HG03039 (cell line): ENCODE results near the gene CYB5R2.

Source experiments
- ATAC-seq: cut with Tn5 transposase; IDR thresholded peaks from one replicate; pipeline ENCODE4 v1.9.1; 2021; ENCODE audit warnings: mild to moderate bottlenecking, moderate library complexity; ENCODE audit not compliant: unreplicated experiment

The CYB5R2 gene

DNA sequence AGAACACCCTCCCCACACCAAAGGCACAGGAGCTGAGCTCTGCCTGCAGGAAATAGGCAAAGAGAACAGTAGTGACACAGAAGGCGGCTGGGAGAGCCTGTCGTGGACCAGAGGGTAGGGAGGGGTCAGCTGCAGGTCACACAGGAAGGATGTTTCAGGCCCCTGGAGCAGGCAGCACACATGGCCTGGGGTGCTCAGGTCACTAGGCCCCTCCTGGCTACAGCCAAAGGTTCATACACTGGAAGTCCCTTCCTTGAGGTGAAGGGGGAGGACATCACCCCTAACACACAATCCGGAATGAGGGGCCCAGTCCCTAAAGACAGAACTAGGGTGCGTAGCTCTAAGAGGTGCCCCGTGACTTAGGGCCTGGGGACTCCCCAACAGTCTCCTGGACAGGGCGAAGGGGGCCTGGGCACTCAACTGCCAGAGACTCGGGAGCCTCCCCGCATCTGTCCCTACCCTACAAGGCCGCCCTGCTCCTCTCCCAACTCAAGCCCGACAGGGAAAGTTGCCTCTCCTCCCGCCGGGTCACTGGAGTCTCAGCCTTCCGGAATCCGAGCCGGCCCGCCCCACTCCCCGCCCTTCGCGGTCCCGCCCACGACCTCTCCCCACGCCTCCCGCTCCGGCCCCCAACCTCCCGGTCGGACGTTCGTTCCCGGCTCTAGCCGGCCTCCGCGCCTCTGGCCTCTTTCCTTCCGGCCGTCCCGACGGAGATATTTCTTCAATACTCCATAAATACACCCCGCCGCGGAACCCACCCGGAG is at the start of gene CYB5R2:
Gene CYB5R2 (minus strand): TSS at position 541 of the 764 bp plus-strand sequence. CDS start 675 bp downstream, outside the sequence.
- ATAC-seq: no peak

DNA sequence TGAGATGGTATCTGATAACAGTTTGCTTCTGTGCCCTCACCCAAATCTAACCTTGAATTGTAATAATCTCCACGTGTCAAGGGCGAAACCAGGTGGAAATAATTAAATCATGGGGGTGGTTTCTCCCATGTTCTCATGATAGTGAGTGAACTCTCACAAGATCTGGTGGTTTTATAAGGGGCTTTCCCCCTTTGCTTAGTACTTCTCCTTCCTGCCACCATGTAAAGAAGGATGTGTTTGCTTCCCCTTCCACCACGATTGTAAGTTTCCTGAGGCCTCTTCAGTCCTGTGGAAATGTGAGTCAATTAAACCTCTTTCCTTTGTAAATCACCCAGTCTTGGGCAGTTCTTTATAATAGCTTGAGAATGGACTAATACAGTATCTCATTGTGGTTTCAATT is 41.5 kb upstream of the CYB5R2 start:
- no peak for ATAC-seq

DNA sequence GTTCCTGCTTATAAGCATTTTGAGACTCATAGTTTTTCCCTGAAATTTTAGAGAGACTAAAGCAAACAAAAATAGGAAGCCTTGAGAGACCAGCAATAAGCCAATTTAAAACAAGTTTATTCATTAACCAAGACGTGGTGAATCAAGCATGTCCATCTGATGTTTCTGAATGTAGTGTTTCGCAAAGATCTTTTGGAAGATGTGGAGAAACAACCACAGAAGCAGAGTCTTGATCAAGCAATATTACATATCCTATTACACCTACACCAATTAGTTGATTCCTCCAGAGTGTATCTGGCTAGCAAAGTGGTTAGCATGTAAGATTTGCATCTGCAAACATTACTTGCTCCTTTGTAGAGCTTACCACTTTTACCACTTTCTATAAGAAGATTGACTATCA is 33.1 kb upstream of the CYB5R2 start, which contains the start of gene OVCH2:
Gene OVCH2 (minus strand): TSS at position 101 of the 400 bp plus-strand sequence. CDS start 83 bp downstream, at position 18.
- no peak for ATAC-seq

DNA sequence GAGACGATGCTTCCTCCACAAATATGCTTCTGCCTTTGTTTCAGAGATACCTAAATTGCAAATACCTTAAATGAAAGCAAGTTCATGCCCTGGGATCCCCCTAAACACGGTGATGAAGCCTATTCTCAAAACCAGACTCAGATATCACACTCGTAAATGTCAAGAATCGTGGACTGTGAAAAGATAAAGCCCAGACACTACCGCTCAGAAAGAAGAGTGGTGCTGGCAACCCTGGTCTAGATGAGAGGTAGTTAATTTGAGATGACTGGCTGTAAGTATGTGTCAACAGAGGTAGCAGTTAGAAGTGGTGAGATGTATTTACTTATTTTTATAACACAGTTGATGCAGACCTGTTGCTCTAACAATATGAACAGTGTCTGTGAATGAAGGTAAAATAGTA is 30.4 kb upstream of the CYB5R2 start:
- ATAC-seq: no peak

DNA sequence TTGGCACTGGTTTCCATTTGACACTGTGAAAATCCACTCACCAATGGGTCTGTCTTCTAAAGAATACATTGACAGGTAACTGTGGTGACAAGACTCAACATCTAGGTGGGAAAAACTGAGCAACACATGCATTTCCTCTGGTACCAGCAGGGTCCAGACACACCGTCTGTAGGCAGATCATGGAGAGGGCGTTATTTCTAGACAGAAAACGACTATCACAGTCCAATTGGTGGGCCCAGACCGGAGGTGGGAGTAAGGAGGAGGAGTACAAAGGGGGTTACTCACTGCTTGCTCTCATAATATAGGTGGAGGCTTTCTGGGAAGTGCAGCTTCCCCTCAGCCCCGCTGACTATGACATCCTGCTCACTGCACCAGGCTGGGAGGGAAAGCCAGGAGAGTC is 23.1 kb upstream of the CYB5R2 start:
- no peak for ATAC-seq

DNA sequence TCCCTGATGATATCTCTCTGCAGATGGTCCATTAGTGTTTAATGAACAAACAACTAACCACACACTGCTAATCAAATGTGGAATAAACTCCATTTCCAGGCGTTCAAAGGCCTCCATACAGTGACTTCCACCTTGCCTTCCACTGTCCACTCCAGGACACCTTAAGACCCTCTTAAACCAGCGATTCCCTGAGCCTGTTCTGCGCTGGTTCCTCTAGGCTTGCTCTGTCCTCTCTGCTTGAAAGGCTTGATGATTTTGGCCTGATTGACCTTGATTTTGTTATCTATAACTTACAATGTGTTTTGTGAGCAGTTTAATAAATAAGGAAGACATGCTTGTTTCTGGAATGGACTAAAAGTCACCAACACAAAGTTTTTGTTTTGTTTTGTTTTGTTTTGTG is 20.9 kb upstream of the CYB5R2 start:
- no peak for ATAC-seq

DNA sequence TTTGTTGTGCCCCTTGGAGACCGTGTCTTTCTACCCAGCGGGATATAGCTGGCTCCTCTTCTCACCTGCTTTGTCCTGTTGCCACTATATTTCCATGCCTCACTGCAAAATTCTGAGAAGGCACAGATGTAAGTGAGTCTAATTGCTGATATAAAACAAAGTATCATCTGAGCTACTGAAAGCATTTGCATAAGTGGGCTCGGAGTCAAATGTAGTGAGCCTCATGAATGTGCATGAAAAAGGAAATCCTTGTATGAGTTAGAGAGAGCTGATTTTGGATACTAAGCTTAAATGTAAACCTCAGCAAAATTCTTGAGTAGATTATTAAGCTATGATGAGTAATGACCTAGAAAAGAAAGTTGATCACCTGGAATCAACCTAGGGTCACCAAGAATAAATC is 19.1 kb upstream of the CYB5R2 start:
- ATAC-seq: no peak

DNA sequence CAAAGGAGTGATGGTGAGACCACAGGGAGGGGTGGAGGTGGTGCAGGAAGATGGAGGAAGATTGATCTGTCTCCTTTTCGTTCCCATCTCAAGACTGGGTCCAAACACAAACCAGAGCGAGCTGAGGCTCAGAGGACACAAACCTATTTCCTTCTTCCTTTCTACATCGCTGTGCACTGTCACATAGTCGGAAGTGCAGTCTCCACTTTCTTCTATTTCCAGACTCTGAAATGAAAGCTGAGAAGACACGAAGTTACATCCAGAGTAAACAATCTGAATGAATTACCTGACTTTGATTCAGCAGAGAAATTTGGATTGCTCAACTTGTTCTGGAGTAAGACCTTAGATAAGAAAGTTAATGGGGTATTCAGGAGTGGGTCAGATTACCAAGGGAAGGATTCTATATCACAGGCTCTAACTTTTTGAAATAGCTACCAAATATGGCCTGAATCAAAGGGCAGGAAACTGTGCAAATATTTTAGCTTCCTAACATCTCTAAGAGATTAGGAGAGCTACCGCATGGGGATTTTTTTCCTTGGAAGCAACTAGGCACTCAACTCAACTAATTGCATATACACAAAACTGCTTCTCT is 18.6 kb upstream of the CYB5R2 start:
- no peak for ATAC-seq

DNA sequence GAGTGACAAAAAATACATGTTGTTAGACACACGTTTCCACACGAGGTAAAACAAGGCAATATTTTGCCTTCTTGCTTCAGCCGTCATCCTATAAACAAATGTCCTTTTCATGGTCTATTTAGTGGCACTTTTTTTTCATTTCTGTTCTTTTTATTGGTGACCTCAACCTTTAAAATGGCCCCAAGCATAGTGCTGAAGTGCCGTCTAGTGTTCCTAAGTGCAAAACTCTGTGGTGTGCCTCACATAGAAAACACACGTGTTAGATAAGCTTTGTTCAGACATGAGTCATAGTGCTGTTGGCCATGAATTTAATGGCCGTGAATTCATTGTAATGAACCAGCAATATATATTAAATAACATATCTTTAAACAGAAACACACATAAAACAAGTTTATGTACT is 17.3 kb upstream of the CYB5R2 start:
- no peak for ATAC-seq

DNA sequence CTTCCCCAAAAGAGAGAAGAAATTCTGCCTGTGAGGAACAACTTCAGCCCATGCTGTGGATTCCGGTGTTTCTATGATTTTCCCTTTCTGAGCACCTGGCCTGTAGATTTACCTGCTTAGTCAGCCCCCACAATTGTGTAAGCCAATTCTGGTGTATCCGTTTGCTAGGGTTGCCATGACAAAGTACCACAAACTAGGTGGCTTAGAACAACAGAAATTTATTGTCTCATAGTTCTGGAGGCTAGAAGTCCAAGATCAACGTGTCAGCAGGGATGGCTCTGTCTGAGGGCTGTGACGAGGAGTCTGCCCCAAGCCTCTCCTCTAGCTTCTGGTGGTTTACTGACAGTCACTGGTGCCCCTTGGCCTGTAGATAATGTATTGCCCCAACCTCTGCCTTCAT is 15.9 kb upstream of the CYB5R2 start:
- no peak for ATAC-seq

DNA sequence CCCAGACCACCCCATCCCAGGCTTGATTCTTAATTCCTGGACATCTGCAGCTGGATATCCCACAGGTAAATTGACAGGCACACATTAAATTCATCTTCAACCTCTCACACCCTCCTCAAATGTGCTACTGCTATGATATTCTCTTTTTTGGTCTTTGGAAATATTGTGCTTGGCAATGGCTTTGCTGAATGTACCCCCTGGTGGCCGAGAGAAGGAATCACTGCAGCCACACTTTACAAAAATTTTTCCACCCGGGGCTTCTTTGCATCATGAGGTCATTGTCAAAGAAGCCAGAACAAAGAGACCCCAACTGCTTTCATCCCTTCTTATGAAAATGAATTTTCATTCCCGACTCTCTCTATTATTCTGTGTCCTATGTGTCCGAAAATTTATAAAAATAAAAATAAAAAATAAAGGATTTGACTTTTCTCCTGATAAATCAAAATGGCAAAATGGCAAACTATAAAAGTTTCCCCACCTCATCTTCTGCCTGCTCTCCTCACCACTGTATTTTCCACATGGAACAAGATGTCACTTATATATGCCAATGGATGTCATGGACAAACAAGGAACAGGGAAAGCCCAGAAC is 15.0 kb upstream of the CYB5R2 start:
- peak; percentile 70 for ATAC-seq

DNA sequence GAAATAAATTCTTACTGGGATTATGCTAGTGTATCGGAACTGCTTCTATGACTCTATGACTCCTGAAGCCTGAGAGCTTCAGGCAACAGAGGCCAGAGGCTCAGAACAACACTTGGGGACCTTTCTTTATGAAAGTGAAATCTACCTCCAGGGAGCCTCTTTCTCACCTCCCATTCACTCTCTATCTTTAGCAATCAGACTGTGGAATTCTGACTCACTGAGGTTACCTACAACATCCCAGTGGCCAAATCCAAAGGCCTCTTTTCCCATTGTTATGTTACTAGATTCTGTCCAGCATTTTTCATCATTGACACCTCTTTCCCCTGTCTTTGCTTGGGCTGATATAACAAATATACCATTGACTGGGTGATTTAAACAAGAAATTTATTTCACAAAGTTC is 14.1 kb upstream of the CYB5R2 start:
- no peak for ATAC-seq

DNA sequence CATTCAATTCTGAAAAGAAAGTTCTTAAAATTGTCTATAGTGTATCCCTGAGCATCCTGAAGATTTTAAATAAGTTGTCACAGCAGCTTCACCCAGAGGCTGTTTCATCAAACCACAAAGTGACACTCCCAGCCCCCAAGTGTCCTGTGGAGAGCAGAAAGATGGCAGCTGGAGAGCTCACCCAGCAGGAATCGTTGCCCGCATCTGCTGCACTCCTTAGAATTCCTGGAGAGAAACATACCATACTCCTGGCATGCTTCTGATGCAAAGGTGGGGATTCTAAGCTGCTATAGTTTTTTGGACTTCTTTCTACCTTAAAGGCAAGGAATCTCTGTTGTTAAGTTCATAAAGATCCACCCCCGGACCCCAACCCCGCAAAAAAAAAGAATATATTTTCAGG is 13.5 kb upstream of the CYB5R2 start:
- no peak for ATAC-seq

DNA sequence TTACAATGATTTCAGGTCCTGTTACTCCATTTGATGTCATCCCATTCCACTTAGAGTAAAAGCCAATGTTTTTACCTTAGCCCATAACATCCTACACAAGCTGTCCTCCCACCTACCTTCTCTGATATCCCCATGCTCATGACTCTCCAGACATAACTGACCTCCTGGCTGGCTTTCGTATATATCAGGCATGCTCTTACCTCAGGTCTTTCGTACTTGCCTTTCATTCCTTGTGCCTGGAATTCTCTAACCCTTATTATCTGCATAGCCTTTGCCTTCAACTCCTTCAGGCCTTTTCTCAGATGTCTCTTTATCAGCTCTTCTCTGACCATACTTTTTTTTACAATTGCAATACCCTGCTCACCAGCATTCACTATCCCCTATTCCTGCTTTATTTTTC is 10.3 kb upstream of the CYB5R2 start:
- no peak for ATAC-seq

DNA sequence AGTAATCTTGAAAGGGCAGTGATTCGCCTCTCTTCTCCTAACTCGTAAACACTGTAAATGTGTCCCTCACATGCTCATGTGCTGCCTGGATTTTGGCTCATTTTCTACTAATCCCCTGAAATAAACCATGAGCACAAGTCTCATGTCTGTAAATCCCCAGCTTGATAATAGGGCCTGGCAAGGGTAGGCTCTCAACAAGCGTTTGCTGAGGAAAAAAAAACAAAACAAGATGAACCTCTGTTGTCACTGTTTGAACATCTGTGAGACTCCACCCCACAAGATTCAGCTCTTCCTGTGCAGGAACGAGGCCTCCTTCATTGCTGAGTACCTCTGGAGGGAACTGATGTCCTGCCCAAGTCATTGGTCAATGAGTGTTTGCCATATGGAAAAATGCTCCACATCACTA is 4.5 kb upstream of the CYB5R2 start:
- ATAC-seq: no peak

DNA sequence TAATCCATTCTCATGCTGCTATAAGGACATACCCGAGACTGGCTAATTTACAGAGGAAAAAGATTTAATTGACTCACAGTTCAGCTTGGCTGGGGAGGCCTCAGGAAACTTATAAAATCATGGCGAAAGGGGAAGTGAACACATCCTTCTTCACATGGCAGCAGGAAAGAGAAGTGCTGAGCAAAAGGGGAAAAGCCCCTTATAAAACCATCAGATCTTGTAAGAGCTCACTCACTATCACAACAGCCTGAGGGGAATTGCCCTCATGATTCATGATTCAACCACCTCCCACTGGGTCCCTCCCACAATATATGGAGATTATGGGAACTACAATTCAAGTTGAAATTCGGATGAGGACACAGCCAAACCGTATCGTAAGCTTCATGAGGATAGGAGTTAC is 3.8 kb upstream of the CYB5R2 start:
- no peak for ATAC-seq

DNA sequence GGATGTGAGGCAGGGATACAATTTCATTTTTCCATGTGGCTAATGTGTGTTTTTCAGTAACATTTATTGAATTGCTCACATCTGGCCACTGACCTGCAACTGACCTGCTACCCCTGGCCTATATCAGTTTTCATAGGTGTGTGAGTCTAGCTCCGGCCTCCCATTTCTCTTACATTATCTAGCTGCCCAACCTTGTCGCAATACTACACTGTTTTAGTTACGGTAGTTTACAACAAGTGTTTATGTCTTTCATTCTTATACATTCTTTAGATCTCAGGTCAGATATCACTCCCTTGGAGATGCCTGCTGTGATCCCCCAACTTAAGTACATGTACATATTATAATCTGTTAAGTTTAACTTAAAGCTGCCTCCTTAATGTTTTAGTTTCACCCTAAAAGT is 2.3 kb upstream of the CYB5R2 start:
- ATAC-seq: no peak

DNA sequence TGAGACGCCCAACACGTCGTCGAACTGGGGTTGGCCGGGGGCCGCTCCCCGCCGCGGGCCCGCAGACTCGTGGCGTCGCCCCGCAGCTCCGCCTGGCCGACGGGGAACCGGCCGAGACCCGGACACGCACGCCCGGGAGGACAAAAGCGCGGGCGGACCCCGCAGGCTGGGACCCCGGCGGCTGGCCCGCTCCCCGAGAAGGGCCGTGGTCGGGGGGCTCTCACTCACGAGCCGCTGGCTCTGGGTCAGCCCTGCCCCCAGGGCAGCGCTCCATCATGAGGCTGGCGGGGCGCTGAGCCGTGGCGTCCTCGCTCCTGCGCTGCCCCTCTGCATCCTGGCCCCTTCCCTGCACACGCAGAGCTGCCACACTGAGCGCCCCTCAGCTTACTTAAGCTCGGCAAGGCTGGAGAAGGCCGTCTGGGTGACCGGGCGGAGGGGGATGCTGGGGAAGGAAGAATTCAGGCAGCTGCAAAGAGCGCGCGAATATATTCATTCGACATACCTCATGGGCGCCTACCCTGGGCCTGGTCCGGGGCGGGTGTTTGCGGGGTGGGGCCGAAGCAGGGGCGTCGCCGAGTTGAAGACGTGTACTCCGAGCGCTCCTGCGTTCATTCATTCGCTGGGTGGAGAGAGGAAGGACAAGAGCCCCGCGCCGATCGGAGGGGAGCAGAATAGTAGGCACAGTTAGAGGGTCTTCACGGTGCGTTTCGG is 579 bp upstream of the CYB5R2 start:
- no peak for ATAC-seq

DNA sequence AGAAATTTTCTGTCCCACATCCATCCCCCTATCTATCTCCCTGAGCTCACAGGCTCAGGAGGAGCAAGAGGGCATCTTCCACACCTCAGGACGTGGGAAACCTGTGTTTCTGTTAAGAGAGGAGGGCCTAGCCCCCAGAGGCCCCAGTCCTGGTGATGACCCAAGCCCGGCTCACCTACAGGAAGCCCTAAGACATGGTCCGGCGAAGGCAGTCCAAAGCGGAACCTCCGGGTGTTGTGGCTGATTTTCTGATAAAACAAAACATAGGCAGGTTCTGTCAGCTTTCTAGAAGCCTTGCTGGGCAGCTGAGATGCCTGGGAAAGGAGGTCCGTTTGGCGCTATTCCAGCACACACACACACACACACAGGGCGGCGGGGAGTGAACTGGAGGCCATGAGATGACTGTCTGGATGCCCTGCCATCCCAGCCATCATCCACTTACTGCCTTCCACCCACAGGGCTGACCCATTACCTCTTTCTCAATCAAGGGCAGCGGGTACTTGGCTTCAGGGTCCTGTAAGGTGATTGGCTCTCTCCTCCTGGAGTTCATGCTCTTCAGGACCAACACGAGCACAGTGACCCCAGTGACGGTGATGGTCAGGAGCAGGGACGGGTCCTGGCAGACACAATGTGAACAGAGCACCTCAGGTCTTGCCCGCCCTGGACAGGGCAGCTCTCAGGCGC is 882 bp downstream of the CYB5R2 start:
- no peak for ATAC-seq

DNA sequence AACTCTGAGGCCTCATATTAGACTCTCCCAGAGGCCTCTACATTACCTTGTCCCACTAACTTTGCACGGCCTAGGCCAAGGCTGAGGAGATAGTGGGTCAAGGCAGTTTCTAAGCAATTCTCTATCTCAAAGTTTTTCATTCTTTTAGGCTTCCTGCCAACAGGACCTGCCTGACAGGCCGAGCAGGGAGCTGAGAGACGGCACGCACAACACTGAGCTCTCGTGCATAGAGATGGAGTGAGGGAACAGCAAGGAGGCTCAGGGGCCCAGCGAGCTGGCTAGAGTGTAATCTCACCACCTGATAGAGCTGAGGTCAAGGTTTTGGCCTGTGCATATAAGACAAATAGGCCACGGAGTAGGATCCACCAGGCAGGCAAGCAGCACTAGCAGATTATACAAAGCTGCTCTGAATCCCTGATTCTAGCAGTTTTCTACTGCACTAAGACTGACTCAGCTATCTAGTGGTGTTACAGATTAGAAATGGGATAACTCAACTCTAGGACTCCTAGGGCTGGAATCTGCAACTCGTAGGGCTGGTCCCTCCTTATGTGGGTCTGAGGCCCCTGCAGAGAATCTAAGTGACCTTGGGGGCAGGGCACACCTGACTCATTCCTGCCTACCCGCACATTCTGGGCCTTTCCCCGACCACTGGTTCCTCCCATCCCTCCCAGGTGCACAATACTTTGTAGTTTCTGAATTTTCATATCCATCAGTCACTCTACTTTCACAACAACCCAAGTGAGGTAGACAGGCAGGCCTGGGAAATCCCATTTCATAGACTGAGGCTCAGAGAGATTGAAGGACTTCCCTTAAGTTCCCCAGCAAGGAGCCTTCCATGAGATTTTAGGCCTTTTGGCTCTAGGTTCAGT is 1.7 kb downstream of the CYB5R2 start:
- peak; percentile 65 for ATAC-seq
